Thoracic aorta (tissue), 2 donors: ENCODE data around the gene AVEN. TPM values are rescaled to one million over a fixed set of nuclear protein-coding genes. Genes with fewer than 3 reads are reported as not detected.
"Not testable (repeated sequence)": the region's sequence is repeated elsewhere in the genome, so short reads cannot be mapped to it uniquely, and the experiment has no call there.

Source experiments
- ATAC-seq: fragments of 150-250 bp; one replicate; pipeline ENCODE4 v1.8.0; 2017; ENCODE audit warnings: low read depth; ENCODE audit not compliant: insufficient number of reproducible peaks, low FRiP score
- DNase-seq: peaks from one replicate; pipeline ENCODE4 v3.0.0-alpha.2; 2020; ENCODE audit warnings: low spot score
- H3K27ac ChIP-seq, 2 donors: fragments of 200-600 bp; sonication (generic); 1 replicate in 1 of 2; 2 replicates in 1 of 2; pipeline ENCODE4 v1.5.1; 2016; ENCODE audit warnings: mild to moderate bottlenecking in 2 of 2, moderate library complexity in 2 of 2
- H3K27me3 ChIP-seq: fragments of 200-600 bp; sonication (generic); replicated peaks from 2 replicates; pipeline ENCODE4 v1.6.0; 2016; ENCODE audit warnings: mild to moderate bottlenecking; ENCODE audit not compliant: insufficient read depth
- H3K36me3 ChIP-seq: fragments of 200-600 bp; sonication (generic); one replicate; pipeline ENCODE4 v1.5.1; 2016
- H3K4me1 ChIP-seq, 2 donors: fragments of 200-600 bp; sonication (generic); 1 replicate in 1 of 2; 2 replicates in 1 of 2; pipeline versions ENCODE4 v1.5.1 to v1.6.0; 2016; ENCODE audit warnings: low read depth in 2 of 2, mild to moderate bottlenecking in 1 of 2; ENCODE audit not compliant: control insufficient read depth in 1 of 2
- H3K4me3 ChIP-seq: fragments of 200-600 bp; sonication (generic); 2 replicates; pipeline ENCODE4 v1.5.1; 2016; ENCODE audit warnings: mild to moderate bottlenecking
- H3K9me3 ChIP-seq: fragments of 200-600 bp; sonication (generic); 2 replicates; pipeline ENCODE4 v1.5.1; 2016
- CTCF ChIP-seq: fragments of 200-600 bp; sonication (generic); IDR thresholded peaks from one replicate; pipeline ENCODE4 v1.5.1; 2019; ENCODE audit warnings: antibody characterized with exemption
- total RNA-seq, 2 donors: library from RNA; depleted of rRNA; stranded (reverse); fragments of >200 nt; gene quantifications; one replicate each; pipeline versions ENCODE4 v1.1.0 to v1.2.3, GENCODE V29; 2016

AVEN gene
- total RNA-seq, 2 donors from 2014 or later = 26.5 to 29.0 TPM

- H3K9me3 ChIP-seq = no peaks in the 10 kb centered on the region
- no peak overlapping the region for H3K27ac ChIP-seq
- H3K27me3 ChIP-seq = no peaks in the 10 kb centered on the region
- no peaks in the 10 kb centered on the region for H3K36me3 ChIP-seq
- TF ChIP-seq CTCF = no peak
- DNase-seq = no peak
- no peaks in the 10 kb centered on the region for H3K4me1 ChIP-seq
- ATAC-seq = no peak
- H3K4me3 ChIP-seq = no peak overlapping the region
These were observed 37.5 kb downstream of the AVEN start for GRCh38 chr15:34001536-34001935.

- not testable (repeated sequence) for ATAC-seq, H3K27ac ChIP-seq, H3K36me3 ChIP-seq
These were observed 43.3 kb downstream of the AVEN start for GRCh38 chr15:33995666-33996065.

GRCh38 chr15:33994005-33994615 is 44.9 kb downstream of the AVEN start:
- no peak overlapping the region for H3K27ac ChIP-seq
- no peaks in the 10 kb centered on the region for H3K9me3 ChIP-seq
- no peak for DNase-seq
- no peaks in the 10 kb centered on the region for H3K36me3 ChIP-seq
- no peak overlapping the region for H3K4me3 ChIP-seq
- H3K27me3 ChIP-seq = no peaks in the 10 kb centered on the region
- ATAC-seq = no peak
- H3K4me1 ChIP-seq = no peaks in the 10 kb centered on the region
- TF ChIP-seq CTCF = no peak

More at GRCh38 chr15:33995666-33996065, 43.3 kb downstream of the AVEN start:
- not testable (repeated sequence) for H3K4me3 ChIP-seq, DNase-seq, H3K4me1 ChIP-seq, H3K27me3 ChIP-seq, H3K9me3 ChIP-seq

- H3K4me3 ChIP-seq = no peak overlapping the region
- DNase-seq (no peak), ATAC-seq (no peak)
- H3K9me3 ChIP-seq = no peaks in the 10 kb centered on the region
- TF ChIP-seq CTCF = no peak
- H3K27me3 ChIP-seq = no peaks in the 10 kb centered on the region
- H3K4me1 ChIP-seq = peaks cover 13 to 15% of the 10 kb centered on the region in 2 donors
- no peak overlapping the region for H3K27ac ChIP-seq
- H3K36me3 ChIP-seq = no peaks in the 10 kb centered on the region
These were observed 50.6 kb downstream of the AVEN start for GRCh38 chr15:33988384-33988783.

- no peak for ATAC-seq
- peaks cover 13 to 15% of the 10 kb centered on the region in 2 donors for H3K4me1 ChIP-seq
- H3K36me3 ChIP-seq = no peaks in the 10 kb centered on the region
- no peak overlapping the region for H3K27ac ChIP-seq
- no peaks in the 10 kb centered on the region for H3K27me3 ChIP-seq
- H3K9me3 ChIP-seq = no peaks in the 10 kb centered on the region
- no peak for TF ChIP-seq CTCF
- no peak for DNase-seq
- H3K4me3 ChIP-seq = no peak overlapping the region
These were observed 51.6 kb downstream of the AVEN start for GRCh38 chr15:33987444-33987843.

GRCh38 chr15:33985751-33986150 is 53.3 kb downstream of the AVEN start:
- Histone ChIP-seq H3K4me3 (no peak overlapping the region), H3K27me3 (no peaks in the 10 kb centered on the region), H3K9me3 (no peaks in the 10 kb centered on the region), H3K4me1 (peaks cover 13 to 21% of the 10 kb centered on the region in 2 donors), H3K36me3 (no peaks in the 10 kb centered on the region), H3K27ac (peak overlapping the region in 1 of 2 donors; percentile 61)
- DNase-seq (no peak), ATAC-seq (no peak)
- no peak for TF ChIP-seq CTCF
